ENCODE measurements around the gene ADGRB2. TPM values are rescaled to one million over a fixed set of nuclear protein-coding genes. Genes with fewer than 3 reads are reported as not detected.

ADGRB2 gene
- total RNA-seq, 1 donor from 2014 or later: 7.1 TPM

- no peak overlapping the region for H3K27ac ChIP-seq
Observed at GRCh38 chr1:31784356-31785019, 20.3 kb upstream of the ADGRB2 start.

GRCh38 chr1:31783846-31784245, 19.7 kb upstream of the ADGRB2 start:
- no peak overlapping the region for H3K9ac ChIP-seq
- no peaks in the 10 kb centered on the region for H3K9me3 ChIP-seq (ENCODE audit: low read depth)
- H3K27me3 Mint-ChIP-seq (ENCODE audit: insufficient read depth, low read depth): peaks cover 14% of the 10 kb centered on the region
- no peak overlapping the region for H2AFZ ChIP-seq (replicated peaks)
- no peaks in the 10 kb centered on the region for H3K36me3 ChIP-seq
- no peak overlapping the region for H3K4me2 ChIP-seq
- H3K27ac Mint-ChIP-seq: peak overlapping the region; percentile 82
- H3K4me1 ChIP-seq: peaks cover 30% of the 10 kb centered on the region
- no peaks in the 10 kb centered on the region for H3K27me3 ChIP-seq
- no peaks in the 10 kb centered on the region for H3K79me2 ChIP-seq (ENCODE audit: low read depth)
- no peak for DNase-seq (ENCODE audit: low spot score)
- H3F3A ChIP-seq (ENCODE audit: low read depth): peaks cover 33% of the 10 kb centered on the region
- H3K36me3 Mint-ChIP-seq: no peaks in the 10 kb centered on the region
- no peak overlapping the region for H3K27ac ChIP-seq
- no peak overlapping the region for H3K4me3 Mint-ChIP-seq
- no peaks in the 10 kb centered on the region for H4K20me1 ChIP-seq (ENCODE audit: low read depth)
- H3K4me1 Mint-ChIP-seq: peaks cover 73% of the 10 kb centered on the region
- no peak overlapping the region for H3K4me3 ChIP-seq
- TF ChIP-seq CTCF (IDR thresholded peaks at IDR 0.05) (no peak), EZH2phosphoT487 (IDR thresholded peaks at IDR 0.05) (no peak), EZH2 (IDR thresholded peaks at IDR 0.05) (no peak)
- H3K9me3 Mint-ChIP-seq: no peaks in the 10 kb centered on the region

More at GRCh38 chr1:31784356-31785019, 20.3 kb upstream of the ADGRB2 start:
- peaks cover 14% of the 10 kb centered on the region for H3K27me3 Mint-ChIP-seq (ENCODE audit: insufficient read depth, low read depth)
- Histone ChIP-seq H3F3A (ENCODE audit: low read depth) (peaks cover 34% of the 10 kb centered on the region), H3K27me3 (no peaks in the 10 kb centered on the region), H3K9ac (no peak overlapping the region), H3K4me2 (no peak overlapping the region), H3K79me2 (ENCODE audit: low read depth) (no peaks in the 10 kb centered on the region), H3K36me3 (no peaks in the 10 kb centered on the region), H3K9me3 (ENCODE audit: low read depth) (no peaks in the 10 kb centered on the region), H4K20me1 (ENCODE audit: low read depth) (no peaks in the 10 kb centered on the region), H2AFZ (replicated peaks) (no peak overlapping the region), H3K4me1 (peaks cover 30% of the 10 kb centered on the region), H3K4me3 (no peak overlapping the region)
- DNase-seq (ENCODE audit: low spot score): no peak
- peak overlapping the region; percentile 13 for H3K27ac Mint-ChIP-seq
- H3K4me3 Mint-ChIP-seq: peak overlapping the region; percentile 19
- H3K4me1 Mint-ChIP-seq: peaks cover 73% of the 10 kb centered on the region
- no peaks in the 10 kb centered on the region for H3K36me3 Mint-ChIP-seq
- no peaks in the 10 kb centered on the region for H3K9me3 Mint-ChIP-seq
- TF ChIP-seq EZH2 (IDR thresholded peaks at IDR 0.05) (no peak), EZH2phosphoT487 (IDR thresholded peaks at IDR 0.05) (no peak), CTCF (IDR thresholded peaks at IDR 0.05) (no peak)

- no peaks in the 10 kb centered on the region for H3K36me3 ChIP-seq
- peak overlapping the region; percentile 82 for H2AFZ ChIP-seq (replicated peaks)
- Mint-ChIP-seq H3K4me1 (peaks cover 68% of the 10 kb centered on the region), H3K4me3 (peak overlapping the region; percentile 29), H3K27ac (peak overlapping the region; percentile 76), H3K27me3 (ENCODE audit: insufficient read depth, low read depth) (peaks cover 14% of the 10 kb centered on the region), H3K36me3 (no peaks in the 10 kb centered on the region), H3K9me3 (no peaks in the 10 kb centered on the region)
- no peak overlapping the region for H3K4me3 ChIP-seq
- no peaks in the 10 kb centered on the region for H3K79me2 ChIP-seq (ENCODE audit: low read depth)
- TF ChIP-seq EZH2phosphoT487 (IDR thresholded peaks at IDR 0.05): no peak
- no peak for TF ChIP-seq EZH2 (IDR thresholded peaks at IDR 0.05)
- no peak for TF ChIP-seq CTCF (IDR thresholded peaks at IDR 0.05)
- no peak overlapping the region for H3K27ac ChIP-seq
- peak; percentile 59 for DNase-seq (ENCODE audit: low spot score)
- H3K9me3 ChIP-seq (ENCODE audit: low read depth): no peaks in the 10 kb centered on the region
- no peaks in the 10 kb centered on the region for H4K20me1 ChIP-seq (ENCODE audit: low read depth)
- H3F3A ChIP-seq (ENCODE audit: low read depth): peaks cover 22% of the 10 kb centered on the region
- no peak overlapping the region for H3K9ac ChIP-seq
- H3K4me2 ChIP-seq: peak overlapping the region; percentile 66
- H3K4me1 ChIP-seq: peaks cover 25% of the 10 kb centered on the region
- H3K27me3 ChIP-seq: no peaks in the 10 kb centered on the region
Observed at GRCh38 chr1:31782421-31783410, 18.6 kb upstream of the ADGRB2 start.
